Stimulated activated CD4-positive, alpha-beta T cell treated with anti-CD3 and anti-CD28 coated beads, TNF-alpha, amount 100 ng/mL, for 1 hour (primary cell): ENCODE data around the gene DEFB118.
"Not testable (repeated sequence)": the region's sequence is repeated elsewhere in the genome, so short reads cannot be mapped to it uniquely, and the experiment has no call there.

ENCODE experiments used
- DNase-seq, 3 donors: peaks; one replicate each; pipeline ENCODE4 v3.0.0-alpha.2; 2020; ENCODE audit warnings: low read depth in 3 of 3, low spot score in 1 of 3

The DEFB118 gene, protein sequence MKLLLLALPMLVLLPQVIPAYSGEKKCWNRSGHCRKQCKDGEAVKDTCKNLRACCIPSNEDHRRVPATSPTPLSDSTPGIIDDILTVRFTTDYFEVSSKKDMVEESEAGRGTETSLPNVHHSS

GRCh38 chr20:31368301-31368700, at the start of gene DEFB118:
TSS of gene DEFB118 (plus strand) at chr20:31368601. CDS start at chr20:31368651, 50 bp downstream.
- DNase-seq: no peak

DNA sequence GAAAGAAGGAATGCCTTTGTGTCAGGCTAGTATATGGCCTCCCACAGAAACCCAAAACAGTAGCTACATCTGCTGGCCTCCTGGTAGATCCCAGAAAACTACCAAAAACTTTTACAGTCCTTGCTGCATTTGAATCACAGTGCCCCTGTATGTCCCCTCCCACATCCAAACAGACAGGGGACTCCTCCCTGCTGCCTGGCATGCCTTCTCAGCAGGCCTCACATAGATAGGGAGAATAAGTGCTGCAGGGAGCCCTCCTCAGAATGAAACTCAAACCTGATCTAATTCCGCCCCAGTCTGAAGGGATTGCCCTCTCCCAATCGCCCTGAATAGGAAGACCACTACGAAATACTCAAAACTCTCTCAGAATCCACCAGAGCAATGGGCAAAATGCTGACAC, 45.9 kb upstream of the DEFB118 start:
- DNase-seq: no peak

DNA sequence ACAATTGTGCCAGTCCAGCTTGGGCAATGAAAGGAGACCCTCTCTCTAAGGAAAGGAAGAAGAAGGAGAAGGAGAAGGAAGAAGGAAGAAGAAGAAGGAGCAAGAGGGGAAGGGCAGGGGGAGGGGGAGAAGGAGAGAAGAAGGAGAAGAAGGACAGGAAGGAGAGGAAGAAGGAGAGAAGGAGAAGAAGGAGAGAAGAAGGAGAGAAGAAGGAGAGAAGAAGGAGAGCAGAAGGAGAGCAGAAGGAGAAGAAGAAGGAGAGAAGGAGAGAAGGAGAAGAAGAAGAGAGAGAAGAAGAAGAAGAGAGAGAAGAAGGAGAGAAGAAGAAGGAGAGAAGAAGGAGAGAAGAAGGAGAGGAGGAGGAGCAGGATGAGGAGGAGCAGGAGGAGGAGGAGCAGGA, 37.5 kb upstream of the DEFB118 start:
- DNase-seq: no peak

DNA sequence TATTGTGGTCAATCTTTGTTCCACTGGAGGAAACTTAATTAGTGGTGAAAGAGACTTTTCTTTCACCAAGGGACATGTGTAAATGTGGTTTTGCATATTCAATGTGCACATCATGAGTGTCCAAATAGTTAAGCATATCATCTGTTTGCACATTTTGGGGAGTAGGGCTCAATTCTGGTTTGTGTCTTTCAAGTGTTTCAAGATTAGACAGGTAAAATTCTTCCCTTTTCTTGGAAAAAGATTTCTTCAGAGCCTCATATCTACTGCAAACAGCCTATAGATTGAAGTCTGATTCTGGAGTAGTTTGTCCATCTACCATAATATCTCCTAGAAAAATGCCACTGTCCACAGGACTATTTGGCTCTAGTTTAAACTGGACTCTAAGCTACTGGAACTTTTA, 26.9 kb upstream of the DEFB118 start:
- DNase-seq: no peak

GRCh38 chr20:31355981-31356380, 12.4 kb upstream of the DEFB118 start:
- DNase-seq: no peak

DNA sequence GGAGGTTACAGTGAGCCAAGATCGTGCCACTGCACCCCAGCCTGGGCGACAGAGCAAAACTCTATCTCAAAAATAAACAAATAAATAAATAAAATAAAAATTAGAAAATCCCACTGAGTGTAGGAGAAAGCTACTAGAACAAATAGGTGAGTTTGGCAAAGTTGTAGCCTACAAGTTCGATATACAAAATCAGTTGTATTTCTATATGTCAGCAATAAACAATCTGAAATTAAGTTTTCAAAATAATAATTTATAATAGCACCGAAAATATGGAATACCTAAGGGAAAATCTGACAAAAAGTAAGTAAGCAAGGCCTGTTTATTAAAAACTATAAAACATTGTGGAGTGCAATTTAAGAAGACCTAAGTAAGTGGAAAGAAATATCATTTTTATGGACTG, 5.1 kb upstream of the DEFB118 start:
- no peak for DNase-seq

DNA sequence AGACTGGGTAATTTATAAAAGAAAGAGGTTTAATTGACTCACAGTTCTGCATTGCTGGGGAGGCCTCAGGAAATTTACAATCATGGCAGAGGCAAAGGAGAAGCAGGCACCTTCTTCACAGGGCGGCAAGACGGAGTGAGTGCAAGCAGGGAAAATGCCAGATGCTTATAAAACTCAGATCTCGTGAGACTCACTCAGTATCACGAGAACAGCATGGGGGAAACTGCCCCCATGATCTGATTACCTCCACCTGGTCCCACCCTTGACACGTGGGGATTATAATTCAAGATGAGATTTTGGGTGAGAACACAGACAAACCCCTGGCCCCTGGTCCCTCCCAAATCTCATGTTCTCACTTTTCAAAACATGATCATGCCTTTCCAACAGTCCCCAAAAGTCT, 4.1 kb upstream of the DEFB118 start:
- DNase-seq: not testable (repeated sequence)

GRCh38 chr20:31374346-31374745, 5.9 kb downstream of the DEFB118 start:
- DNase-seq: no peak

DNA sequence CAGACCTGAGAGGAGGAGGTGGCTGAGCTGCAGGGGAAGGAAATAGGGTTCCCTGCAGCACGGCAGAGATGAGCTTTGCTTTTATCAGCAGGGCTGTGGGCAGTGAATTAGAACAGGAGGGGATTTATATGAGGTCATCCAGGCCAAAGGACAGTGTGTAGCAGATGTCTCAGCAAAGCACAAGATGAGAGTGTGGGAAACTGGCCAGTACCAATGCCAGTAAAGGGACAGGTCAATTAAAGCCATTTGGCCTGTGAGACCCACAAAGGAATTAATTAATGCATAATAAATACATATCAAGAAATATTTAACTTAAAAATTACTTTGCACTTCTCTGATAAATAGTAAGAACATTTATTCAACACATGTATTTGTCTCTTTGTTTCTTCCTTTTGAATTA, 22.1 kb downstream of the DEFB118 start, which contains the start of gene DEFB119:
DEFB119 (minus strand) TSS at position 101 of the 400 bp plus-strand sequence. CDS start 107 bp downstream, outside the sequence.
- DNase-seq: no peak

DNA sequence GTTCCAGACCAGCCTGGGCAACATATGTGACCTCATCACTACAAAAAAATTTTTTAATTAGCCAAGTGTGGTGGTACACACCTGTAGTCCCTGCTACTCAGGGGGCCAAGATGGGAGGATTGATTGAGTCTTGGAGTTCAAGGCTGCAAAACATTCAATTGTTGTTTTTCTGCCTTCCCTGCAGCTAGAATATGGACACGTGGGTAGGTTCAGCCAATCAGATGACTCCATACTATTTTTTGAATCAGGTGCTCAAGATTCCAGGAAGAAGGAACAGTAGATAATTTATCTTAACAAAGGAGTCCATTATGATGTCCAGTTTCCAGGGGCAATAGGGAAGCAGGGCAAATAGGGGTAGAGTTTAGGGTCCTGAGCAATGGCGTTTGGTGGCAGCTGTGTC, 24.4 kb downstream of the DEFB118 start:
- DNase-seq: no peak

GRCh38 chr20:31394900-31395299, 26.5 kb downstream of the DEFB118 start:
- DNase-seq: no peak

DNA sequence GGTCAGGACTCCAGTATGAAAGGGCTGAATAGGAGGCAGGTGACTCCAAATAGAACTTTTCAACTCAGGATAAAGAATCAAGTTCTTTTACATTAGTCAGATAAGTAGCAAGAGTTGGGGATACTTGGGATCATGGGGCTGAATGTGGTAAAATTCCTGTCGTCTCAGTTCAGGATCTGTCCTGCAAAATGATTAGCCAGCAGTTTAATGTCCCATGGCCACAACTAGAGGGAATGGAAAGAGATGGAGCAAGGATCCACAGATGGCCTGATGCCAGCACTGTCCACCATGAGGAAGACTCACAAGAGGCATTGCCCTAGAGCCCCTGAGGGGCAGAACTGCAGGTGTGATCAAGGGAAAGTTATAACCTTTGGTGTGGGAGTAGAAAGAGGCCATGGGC, 35.5 kb downstream of the DEFB118 start:
- DNase-seq: no peak

DNA sequence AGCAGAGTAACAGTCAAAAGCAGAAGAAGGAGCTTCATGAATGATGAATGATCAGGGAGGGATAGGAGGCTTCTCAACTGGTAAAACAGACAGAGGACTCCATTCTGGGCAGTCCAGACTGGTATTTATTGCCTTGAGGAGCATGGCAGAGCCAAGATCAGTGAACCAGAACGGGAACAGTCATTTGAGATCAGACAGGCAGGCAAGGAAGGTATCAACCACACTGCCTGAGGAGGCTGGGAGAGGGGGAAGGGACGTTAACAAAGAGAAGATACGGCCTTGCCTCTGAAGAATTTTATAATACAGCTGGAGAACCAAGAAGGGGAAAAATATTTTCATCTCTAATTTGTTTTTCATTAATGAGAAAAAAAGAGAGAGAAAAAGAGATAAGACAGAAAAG, 37.7 kb downstream of the DEFB118 start, which contains the start of gene DEFB121:
DEFB121 (minus strand) TSS at position 101 of the 400 bp plus-strand sequence; CDS start at position 38, 63 bp downstream.
- DNase-seq: no peak

- DNase-seq: no peak
These were observed 41.6 kb downstream of the DEFB118 start for GRCh38 chr20:31410011-31410410.

- no peak for DNase-seq
These were observed 46.0 kb downstream of the DEFB118 start for GRCh38 chr20:31414381-31414780.

GRCh38 chr20:31415653-31416052, 47.3 kb downstream of the DEFB118 start:
- no peak for DNase-seq

DNA sequence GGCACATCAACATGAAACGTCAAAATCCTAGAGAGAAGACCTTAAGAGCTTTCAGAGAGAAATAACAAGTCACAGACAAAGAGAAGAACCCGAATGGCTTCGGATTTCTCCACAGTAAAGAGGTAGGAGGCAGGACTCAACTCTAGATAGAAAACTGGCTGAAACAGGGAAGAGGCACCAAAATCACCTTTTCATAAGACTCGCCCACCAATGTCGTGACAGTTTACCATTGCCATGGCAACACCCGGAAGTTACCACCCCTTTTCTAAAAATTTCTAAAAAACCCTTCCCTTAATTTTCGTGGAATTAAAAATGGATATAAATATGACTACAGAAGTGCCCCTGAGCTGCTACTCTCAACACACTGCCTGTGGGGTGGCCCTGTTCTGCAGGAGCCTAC, 49.9 kb downstream of the DEFB118 start:
- DNase-seq: no peak
